SH-SY5Y (cell line): ENCODE results near the gene HOXC10.

Experiments used
- GATA2 ChIP-seq: IDR thresholded peaks from 2 replicates; pipeline ENCODE4 v1.6.1; 2011; ENCODE audit warnings: mild to moderate bottlenecking, low read depth, low read length
- GATA3 ChIP-seq: IDR thresholded peaks from 2 replicates; pipeline ENCODE4 v1.6.1; 2011; ENCODE audit warnings: low read depth, mild to moderate bottlenecking, low read length, moderate library complexity

DNA sequence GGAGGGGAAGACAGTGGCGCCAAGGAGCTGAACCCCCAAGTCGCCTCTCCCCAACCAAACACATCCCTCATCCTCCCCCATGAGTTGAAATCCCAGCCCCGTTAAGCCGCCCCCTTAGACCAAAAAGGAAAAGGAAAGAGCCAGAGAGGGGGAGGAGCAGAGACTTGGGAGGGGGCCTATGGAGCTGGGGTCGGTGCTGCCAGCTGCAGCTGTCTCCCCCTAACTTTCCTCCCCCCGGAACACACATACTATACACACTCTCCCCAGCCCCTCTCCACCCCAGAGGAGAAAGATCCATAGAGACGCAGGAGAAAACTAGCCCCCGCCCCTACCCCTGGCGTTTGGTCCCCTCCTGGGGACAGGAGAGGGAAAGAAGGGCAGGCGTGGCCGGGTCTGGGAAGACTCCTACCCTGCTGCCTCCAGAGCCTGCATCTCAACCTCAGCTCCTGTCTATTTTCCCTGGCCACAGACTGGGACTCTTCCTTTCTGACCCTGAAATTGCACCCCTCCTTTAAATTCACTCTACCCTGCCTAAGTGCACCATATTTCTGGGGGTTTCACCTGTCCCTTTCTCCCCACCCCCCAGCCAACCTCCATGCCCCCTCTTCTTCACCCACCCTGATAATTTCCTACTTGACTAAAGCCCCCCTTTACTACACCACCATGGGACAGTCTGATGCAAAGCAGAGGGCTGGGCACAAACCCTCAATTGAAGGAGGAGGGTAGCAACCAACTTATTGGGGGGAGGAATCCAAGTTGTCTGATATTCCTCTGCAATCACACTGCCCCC is 13.4 kb downstream of the HOXC10 start:
- TF ChIP-seq GATA3 (no peak), GATA2 (no peak)
